ENCODE data around the gene MUS81. TPM values are rescaled to one million over a fixed set of nuclear protein-coding genes. Genes with fewer than 3 reads are reported as not detected.

MUS81 gene
- total RNA-seq, 1 donor from 2014 or later: 114 TPM

- H3K4me3 Mint-ChIP-seq (ENCODE audit: unreplicated experiment): peak overlapping the region; percentile 96
- TF ChIP-seq CTCF (IDR thresholded peaks at IDR 0.05; ENCODE audit: partially characterized antibody, unreplicated experiment): no peak
- peaks cover 30% of the 10 kb centered on the region for H3K9me3 Mint-ChIP-seq (ENCODE audit: unreplicated experiment)
- H3K27me3 Mint-ChIP-seq (ENCODE audit: unreplicated experiment): peaks cover 30% of the 10 kb centered on the region
- no peaks in the 10 kb centered on the region for H3K36me3 Mint-ChIP-seq (ENCODE audit: unreplicated experiment)
- no peak overlapping the region for H3K27ac Mint-ChIP-seq (ENCODE audit: unreplicated experiment)
- DNase-seq: no peak
- H3K4me1 Mint-ChIP-seq (ENCODE audit: low read depth, unreplicated experiment): peaks cover 16% of the 10 kb centered on the region
Observed at GRCh38 chr11:65854852-65855837, 5.1 kb upstream of the MUS81 start.

- Mint-ChIP-seq H3K27me3 (ENCODE audit: unreplicated experiment) (peaks cover 32% of the 10 kb centered on the region), H3K27ac (ENCODE audit: unreplicated experiment) (peak overlapping the region; percentile 89), H3K9me3 (ENCODE audit: unreplicated experiment) (peaks cover 32% of the 10 kb centered on the region), H3K36me3 (ENCODE audit: unreplicated experiment) (no peaks in the 10 kb centered on the region), H3K4me1 (ENCODE audit: low read depth, unreplicated experiment) (peaks cover 16% of the 10 kb centered on the region), H3K4me3 (ENCODE audit: unreplicated experiment) (peak overlapping the region; percentile 96)
- DNase-seq: no peak
- no peak for TF ChIP-seq CTCF (IDR thresholded peaks at IDR 0.05; ENCODE audit: partially characterized antibody, unreplicated experiment)
Observed at GRCh38 chr11:65855927-65856363, 4.3 kb upstream of the MUS81 start.

GRCh38 chr11:65856689-65857499, 3.3 kb upstream of the MUS81 start:
- no peak for TF ChIP-seq CTCF (IDR thresholded peaks at IDR 0.05; ENCODE audit: partially characterized antibody, unreplicated experiment)
- no peaks in the 10 kb centered on the region for H3K36me3 Mint-ChIP-seq (ENCODE audit: unreplicated experiment)
- H3K9me3 Mint-ChIP-seq (ENCODE audit: unreplicated experiment): peaks cover 38% of the 10 kb centered on the region
- peak overlapping the region; percentile 96 for H3K4me3 Mint-ChIP-seq (ENCODE audit: unreplicated experiment)
- H3K4me1 Mint-ChIP-seq (ENCODE audit: low read depth, unreplicated experiment): peaks cover 16% of the 10 kb centered on the region
- peak; percentile 83 for DNase-seq
- peaks cover 36% of the 10 kb centered on the region for H3K27me3 Mint-ChIP-seq (ENCODE audit: unreplicated experiment)
- peak overlapping the region; percentile 89 for H3K27ac Mint-ChIP-seq (ENCODE audit: unreplicated experiment)

GRCh38 chr11:65857500-65857852, 2.8 kb upstream of the MUS81 start:
- Mint-ChIP-seq H3K36me3 (ENCODE audit: unreplicated experiment) (peaks cover under 1% of the 10 kb centered on the region), H3K27ac (ENCODE audit: unreplicated experiment) (no peak overlapping the region), H3K27me3 (ENCODE audit: unreplicated experiment) (peaks cover 34% of the 10 kb centered on the region), H3K4me1 (ENCODE audit: low read depth, unreplicated experiment) (peaks cover 16% of the 10 kb centered on the region), H3K9me3 (ENCODE audit: unreplicated experiment) (peaks cover 35% of the 10 kb centered on the region), H3K4me3 (ENCODE audit: unreplicated experiment) (peak overlapping the region; percentile 96)
- TF ChIP-seq CTCF (IDR thresholded peaks at IDR 0.05; ENCODE audit: partially characterized antibody, unreplicated experiment): no peak
- no peak for DNase-seq

Measured in glutamatergic neuron (in vitro differentiated cells).